Uterus (tissue), 4 donors: ENCODE data around the gene BRI3. TPM values are rescaled to one million over a fixed set of nuclear protein-coding genes. Genes with fewer than 3 reads are reported as not detected.

ENCODE experiments used
- DNase-seq, 2 donors: peaks; one replicate each; pipeline ENCODE4 v3.0.0-alpha.2; 2019 to 2020
- H3K27ac ChIP-seq, 2 donors: fragments of 200-600 bp; sonication (generic); 1 replicate in 1 of 2; 2 replicates in 1 of 2; pipeline ENCODE4 v1.5.1; 2016 to 2018
- H3K27me3 ChIP-seq, 2 donors: fragments of 200-600 bp; sonication (generic); one replicate each; pipeline ENCODE4 v1.5.1; 2018 to 2019; ENCODE audit warnings: control low read depth in 1 of 2
- H3K36me3 ChIP-seq, 2 donors: fragments of 200-600 bp; sonication (generic); one replicate each; pipeline ENCODE4 v1.5.1; 2019; ENCODE audit warnings: control low read depth in 1 of 2
- H3K4me1 ChIP-seq, 2 donors: fragments of 200-600 bp; sonication (generic); one replicate each; pipeline ENCODE4 v1.5.1; 2018 to 2019; ENCODE audit warnings: control low read depth in 1 of 2
- H3K4me3 ChIP-seq, 2 donors: fragments of 200-600 bp; sonication (generic); 1 replicate in 1 of 2; 2 replicates in 1 of 2; pipeline ENCODE4 v1.5.1; 2018 to 2019; ENCODE audit warnings: mild to moderate bottlenecking in 1 of 2
- H3K9me3 ChIP-seq, 2 donors: fragments of 200-600 bp; sonication (generic); one replicate each; pipeline ENCODE4 v1.5.1; 2019; ENCODE audit warnings: control low read depth in 1 of 2
- POLR2A ChIP-seq, 2 donors: fragments of 450-650 bp; IDR thresholded peaks; one replicate each; pipeline ENCODE4 v1.6.1; 2016; ENCODE audit warnings: antibody characterized with exemption in 2 of 2, mild to moderate bottlenecking in 1 of 2, moderate library complexity in 1 of 2
- intact Hi-C: fragments of 100-400 bp; cut with DNase I; formaldehyde crosslinking; loops from one replicate; pipeline ENCODE4 v1.15.1; 2023; ENCODE audit warnings: low total_unique reads
- total RNA-seq, 4 donors: library from RNA; depleted of rRNA in 3 of 4; stranded (reverse); fragments of >200 nt in 3 of 4; gene quantifications; one replicate each; pipeline versions ENCODE4 v1.1.0 to v1.2.4, GENCODE V29; 2014 to 2023
- TF ChIP-seq, protein P1 (sequence below), 4 experiments: fragments of 200-600 bp in 2 of 4; fragments of 450-650 bp in 2 of 4; sonication (generic) in 2 of 4; IDR thresholded peaks; one replicate each; pipeline ENCODE4 v1.5.1; 2016 to 2019; ENCODE audit warnings: antibody characterized with exemption in 4 of 4, mild to moderate bottlenecking in 2 of 4, moderate library complexity in 1 of 4
- donor health status: DM: yes; HTN: yes; CAD: no.

Gene BRI3
- total RNA-seq, 4 donors from 2014 or later, result 8.5 to 161 (median 28.1) TPM

DNA sequence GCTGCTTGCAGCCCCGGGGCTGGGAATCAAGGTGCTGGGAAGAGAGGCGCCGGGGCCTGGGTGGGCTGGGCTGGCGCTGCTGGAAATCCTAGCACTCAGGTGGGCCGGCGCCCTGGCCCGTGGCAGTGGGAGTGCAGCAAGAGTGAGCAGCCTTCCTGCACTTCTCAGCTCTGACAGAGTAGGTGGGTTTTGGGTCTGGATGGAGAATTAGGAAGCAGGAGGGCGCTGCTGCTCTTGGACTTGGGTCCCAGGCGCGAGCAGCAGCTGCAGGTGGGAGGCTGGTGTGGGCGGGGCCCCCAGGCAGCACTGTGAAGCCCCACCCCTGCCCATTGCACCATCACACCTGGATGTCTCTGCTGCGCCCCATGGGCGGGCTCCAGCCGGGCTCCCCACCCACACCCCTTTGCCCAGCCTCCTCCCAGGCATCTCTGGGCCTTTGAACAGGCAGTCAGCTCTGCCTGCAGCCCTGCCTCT lies 6.0 kb downstream of the BRI3 start:
- Histone ChIP-seq H3K27me3 (no peaks in the 10 kb centered on the region), H3K4me1 (peaks cover 15 to 53% of the 10 kb centered on the region in 2 donors), H3K9me3 (no peaks in the 10 kb centered on the region), H3K27ac (peak overlapping the region in 1 of 2 donors; percentile 98), H3K4me3 (no peak overlapping the region), H3K36me3 (no peaks in the 10 kb centered on the region)
- TF ChIP-seq POLR2A (IDR thresholded peaks at IDR 0.05), result no peak
- TF ChIP-seq, protein P1, sequence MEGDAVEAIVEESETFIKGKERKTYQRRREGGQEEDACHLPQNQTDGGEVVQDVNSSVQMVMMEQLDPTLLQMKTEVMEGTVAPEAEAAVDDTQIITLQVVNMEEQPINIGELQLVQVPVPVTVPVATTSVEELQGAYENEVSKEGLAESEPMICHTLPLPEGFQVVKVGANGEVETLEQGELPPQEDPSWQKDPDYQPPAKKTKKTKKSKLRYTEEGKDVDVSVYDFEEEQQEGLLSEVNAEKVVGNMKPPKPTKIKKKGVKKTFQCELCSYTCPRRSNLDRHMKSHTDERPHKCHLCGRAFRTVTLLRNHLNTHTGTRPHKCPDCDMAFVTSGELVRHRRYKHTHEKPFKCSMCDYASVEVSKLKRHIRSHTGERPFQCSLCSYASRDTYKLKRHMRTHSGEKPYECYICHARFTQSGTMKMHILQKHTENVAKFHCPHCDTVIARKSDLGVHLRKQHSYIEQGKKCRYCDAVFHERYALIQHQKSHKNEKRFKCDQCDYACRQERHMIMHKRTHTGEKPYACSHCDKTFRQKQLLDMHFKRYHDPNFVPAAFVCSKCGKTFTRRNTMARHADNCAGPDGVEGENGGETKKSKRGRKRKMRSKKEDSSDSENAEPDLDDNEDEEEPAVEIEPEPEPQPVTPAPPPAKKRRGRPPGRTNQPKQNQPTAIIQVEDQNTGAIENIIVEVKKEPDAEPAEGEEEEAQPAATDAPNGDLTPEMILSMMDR (IDR thresholded peaks at IDR 0.05), result no peak
- intact Hi-C loops, result no loop called here
- DNase-seq, result no peak

DNA sequence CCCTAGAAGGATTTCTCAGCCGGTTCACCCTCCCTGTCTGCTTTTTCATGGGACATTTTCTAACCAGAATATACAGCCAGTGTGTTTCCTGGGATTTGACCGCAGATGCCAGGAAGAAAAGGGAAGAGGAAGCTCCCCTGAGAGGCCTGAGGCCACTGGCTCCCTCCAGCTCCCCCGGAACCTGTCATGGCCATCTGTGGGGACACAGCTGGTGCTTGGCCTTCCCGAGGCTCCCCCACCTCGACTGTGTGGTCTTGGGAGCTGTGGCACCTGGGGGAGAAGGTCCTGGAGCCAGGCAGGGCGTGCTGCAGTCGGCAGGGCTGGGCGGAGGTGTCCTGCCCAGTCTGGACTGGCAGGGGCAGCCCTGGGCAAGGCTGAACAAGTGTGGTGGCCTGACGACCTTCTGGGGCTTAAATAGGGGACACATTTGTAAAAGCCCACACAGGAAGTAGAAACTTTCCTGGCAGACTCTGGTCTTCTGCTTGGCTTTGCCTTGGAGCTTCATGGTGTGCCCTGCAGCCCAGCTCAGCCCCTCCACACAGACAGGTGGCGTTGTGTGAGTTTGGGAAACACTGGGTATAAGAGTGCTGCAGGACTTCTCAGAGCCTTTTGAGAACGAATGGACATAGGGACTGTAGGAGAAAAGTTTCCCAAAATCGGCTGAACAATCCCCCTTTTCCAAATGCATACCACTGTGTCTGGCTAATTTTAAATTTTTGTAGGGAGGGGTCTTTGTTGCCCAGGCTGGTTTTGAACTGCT lies 6.8 kb downstream of the BRI3 start:
- Histone ChIP-seq H3K27ac (no peak overlapping the region), H3K4me3 (no peak overlapping the region), H3K27me3 (no peaks in the 10 kb centered on the region), H3K36me3 (no peaks in the 10 kb centered on the region), H3K4me1 (peaks cover 10 to 51% of the 10 kb centered on the region in 2 donors), H3K9me3 (no peaks in the 10 kb centered on the region)
- TF ChIP-seq, protein P1 (IDR thresholded peaks at IDR 0.05), result no peak
- no peak for TF ChIP-seq POLR2A (IDR thresholded peaks at IDR 0.05)
- DNase-seq, result no peak
- intact Hi-C loops, result no loop called here

DNA sequence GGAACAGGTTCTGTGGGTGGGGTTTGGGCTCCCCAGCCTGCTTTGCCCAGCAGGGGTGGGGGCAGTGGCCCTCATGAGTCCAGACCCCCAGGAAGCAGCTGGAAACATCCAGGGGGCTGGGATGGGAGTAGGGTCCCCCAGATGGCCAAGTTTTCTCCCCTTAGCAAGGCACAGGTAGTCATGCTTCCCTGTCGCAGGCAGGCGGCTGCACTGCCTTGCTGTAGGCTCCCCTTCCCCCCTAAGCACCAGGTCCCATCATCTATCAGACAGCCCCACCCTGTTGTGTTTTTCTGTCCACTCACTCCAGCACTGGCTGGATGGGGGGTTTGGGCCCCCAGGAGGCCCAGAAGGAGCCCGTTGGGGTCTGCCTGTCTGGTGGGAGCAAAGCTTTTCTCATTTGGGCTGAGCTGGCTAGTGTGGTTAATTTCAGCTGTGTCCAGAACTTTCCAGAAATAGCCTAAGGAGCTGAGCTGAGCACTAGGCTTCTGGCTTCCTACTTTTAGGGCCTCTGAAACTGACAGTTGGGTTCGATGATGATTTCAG lies 7.9 kb downstream of the BRI3 start:
- no peak overlapping the region for H3K27ac ChIP-seq
- H3K36me3 ChIP-seq, result no peaks in the 10 kb centered on the region
- no peak overlapping the region for H3K4me3 ChIP-seq
- H3K9me3 ChIP-seq, result no peaks in the 10 kb centered on the region
- DNase-seq, result no peak
- TF ChIP-seq, protein P1 (IDR thresholded peaks at IDR 0.05), result no peak
- no peak for TF ChIP-seq POLR2A (IDR thresholded peaks at IDR 0.05)
- no peaks in the 10 kb centered on the region for H3K27me3 ChIP-seq
- peaks cover 6 to 39% of the 10 kb centered on the region in 2 donors for H3K4me1 ChIP-seq
- intact Hi-C loops, result no loop called here

DNA sequence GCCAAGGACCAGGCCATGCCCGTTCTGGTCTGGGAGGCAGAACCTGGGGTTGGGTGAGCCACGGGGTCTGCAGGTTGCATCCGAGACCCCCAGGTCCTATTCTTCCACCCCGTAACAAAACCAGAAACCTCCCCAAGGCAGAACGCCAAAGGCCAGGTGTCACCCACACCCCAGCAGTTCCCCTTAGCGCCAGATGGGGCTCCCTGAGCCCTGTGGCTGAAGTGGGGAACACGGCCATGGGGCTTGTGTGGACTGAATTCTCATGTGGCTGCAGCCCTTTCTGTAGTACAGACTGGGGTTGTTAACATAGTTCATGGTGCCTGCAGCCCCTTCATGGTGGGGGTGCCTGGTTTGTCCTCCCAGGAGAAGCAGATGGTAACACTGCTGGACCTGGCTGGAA lies 10.2 kb downstream of the BRI3 start:
- intact Hi-C loops, result no loop called here
- Histone ChIP-seq H3K9me3 (no peaks in the 10 kb centered on the region), H3K36me3 (no peaks in the 10 kb centered on the region), H3K27me3 (no peaks in the 10 kb centered on the region), H3K27ac (no peak overlapping the region), H3K4me1 (peaks cover 0 to 16% of the 10 kb centered on the region in 2 donors), H3K4me3 (no peak overlapping the region)
- no peak for DNase-seq
- TF ChIP-seq, protein P1 (IDR thresholded peaks at IDR 0.05), result no peak
- TF ChIP-seq POLR2A (IDR thresholded peaks at IDR 0.05), result no peak

DNA sequence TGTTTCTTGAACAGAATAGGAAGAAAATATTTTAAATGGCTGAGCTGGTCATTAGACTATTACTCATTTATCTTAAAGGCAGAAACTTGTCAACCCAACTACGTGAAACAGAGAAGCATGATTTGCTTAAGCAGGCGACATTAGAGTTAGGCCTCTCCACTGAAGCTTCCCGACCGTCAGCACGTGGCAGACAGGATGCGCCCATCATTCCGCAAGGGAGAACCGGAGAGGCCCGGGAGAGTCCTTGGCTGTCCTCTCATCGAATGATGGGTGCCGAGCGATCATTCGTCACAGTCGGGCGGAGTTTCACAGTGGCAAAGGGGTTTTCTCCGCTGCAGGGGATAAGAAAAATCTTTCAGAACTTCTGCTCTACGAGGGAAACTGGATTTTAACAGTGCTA lies 11.8 kb downstream of the BRI3 start:
- intact Hi-C loops, result no loop called here
- DNase-seq, result no peak
- no peaks in the 10 kb centered on the region for H3K9me3 ChIP-seq
- no peak overlapping the region for H3K27ac ChIP-seq
- no peaks in the 10 kb centered on the region for H3K27me3 ChIP-seq
- no peaks in the 10 kb centered on the region for H3K36me3 ChIP-seq
- peaks cover 0 to under 1% of the 10 kb centered on the region in 2 donors for H3K4me1 ChIP-seq
- H3K4me3 ChIP-seq, result no peak overlapping the region
- TF ChIP-seq, protein P1 (IDR thresholded peaks at IDR 0.05), result no peak
- TF ChIP-seq POLR2A (IDR thresholded peaks at IDR 0.05), result no peak
